H1 (cell line): ENCODE data around the gene PIGV. TPM values are rescaled to one million over a fixed set of nuclear protein-coding genes. Genes with fewer than 3 reads are reported as not detected.

Experiments
- CTCF ChIA-PET: fragments of 300-600 bp; sonication (Branson Sonifier 250); formaldehyde crosslinking; loops from one replicate; lab custom pipeline; 2021; ENCODE audit not compliant: partially characterized antibody; lab: Charles Lee
- POLR2A ChIA-PET: fragments of 300-600 bp; sonication (Branson Sonifier 250); formaldehyde crosslinking; loops from one replicate; lab custom pipeline; 2021; ENCODE audit warnings: inconsistent platforms; ENCODE audit not compliant: partially characterized antibody; lab: Charles Lee
- DNase-seq, 2 experiments: peaks; one replicate each; pipeline versions ENCODE4 v3.0.0 to v3.0.0-alpha.2; 2010 to 2022; ENCODE audit warnings: low spot score in 2 of 2, low read depth in 1 of 2, mixed read lengths in 1 of 2
- FAIRE-seq: peaks from 2 replicates; lab custom pipeline; 2011; peaks lifted over from hg19 to GRCh38; lab: Jason Lieb, UNC
- H2AFZ ChIP-seq: 2 replicates; pipeline ENCODE4 v1.8.1; 2012; ENCODE audit warnings: low read length, inconsistent platforms
- H2AK5ac ChIP-seq: 2 replicates; pipeline ENCODE4 v1.6.1; 2013; ENCODE audit warnings: low read depth, low read length
- H2BK120ac ChIP-seq: replicated peaks from 2 replicates; pipeline ENCODE3; 2013; ENCODE audit warnings: low read depth, low read length, inconsistent platforms
- H2BK12ac ChIP-seq: 2 replicates; pipeline ENCODE4 v1.6.1; 2013; ENCODE audit warnings: low read depth, low read length
- H2BK15ac ChIP-seq: 2 replicates; pipeline ENCODE4 v1.6.1; 2013; ENCODE audit warnings: low read length
- H2BK20ac ChIP-seq: 2 replicates; pipeline ENCODE4 v1.6.1; 2013; ENCODE audit warnings: low read length
- H2BK5ac ChIP-seq: 2 replicates; pipeline ENCODE4 v1.6.1; 2013; ENCODE audit warnings: low read depth, low read length
- H3K14ac ChIP-seq: 2 replicates; pipeline ENCODE4 v1.6.1; 2013; ENCODE audit warnings: inconsistent platforms; ENCODE audit not compliant: insufficient read length
- H3K18ac ChIP-seq: 2 replicates; pipeline ENCODE4 v1.6.1; 2013; ENCODE audit warnings: low read length; ENCODE audit errors: extremely low read depth
- H3K23ac ChIP-seq: 2 replicates; pipeline ENCODE4 v1.6.1; 2013; ENCODE audit warnings: inconsistent platforms; ENCODE audit not compliant: insufficient read length
- H3K23me2 ChIP-seq: 2 replicates; pipeline ENCODE4 v1.6.1; 2013; ENCODE audit warnings: low read depth, low read length
- H3K27ac ChIP-seq: 2 replicates; pipeline ENCODE4 v1.6.1; 2011; ENCODE audit warnings: low read depth, low read length, inconsistent platforms
- H3K27me3 ChIP-seq, 4 experiments: replicated peaks in 1 of 4; 1 replicate in 1 of 4; 2 replicates in 3 of 4; pipeline versions ENCODE4 v1.6.1 to v1.8.1; 2011 to 2013; ENCODE audit warnings: low read length in 3 of 4, mild to moderate bottlenecking in 3 of 4, inconsistent platforms in 2 of 4, mixed read lengths in 2 of 4, moderate library complexity in 1 of 4; ENCODE audit not compliant: control insufficient read depth in 3 of 4, insufficient read depth in 3 of 4; ENCODE audit errors: extremely low read depth in 1 of 4
- H3K36me3 ChIP-seq, 4 experiments: 2 replicates each; pipeline versions ENCODE4 v1.6.1 to v1.8.1; 2011 to 2013; ENCODE audit warnings: mild to moderate bottlenecking in 4 of 4, low read length in 3 of 4, moderate library complexity in 2 of 4, control low read depth in 1 of 4, inconsistent platforms in 1 of 4; ENCODE audit not compliant: insufficient read depth in 4 of 4, control insufficient read depth in 2 of 4
- H3K4ac ChIP-seq: replicated peaks from 2 replicates; pipeline ENCODE3; 2013; ENCODE audit warnings: low read length, low read depth, mixed read lengths, inconsistent platforms; ENCODE audit not compliant: insufficient read length
- H3K4me1 ChIP-seq, 4 experiments: replicated peaks in 1 of 4; 1 replicate in 1 of 4; 2 replicates in 3 of 4; pipeline versions ENCODE4 v1.6.1 to v1.8.1; 2011 to 2013; ENCODE audit warnings: low read length in 3 of 4, inconsistent platforms in 2 of 4, mixed read lengths in 1 of 4; ENCODE audit not compliant: insufficient read depth in 4 of 4, control insufficient read depth in 3 of 4
- H3K4me2 ChIP-seq, 2 experiments: 2 replicates each; pipeline versions ENCODE4 v1.6.1 to v1.8.1; 2011 to 2013; ENCODE audit warnings: low read depth in 2 of 2, low read length in 2 of 2, control low read depth in 1 of 2, inconsistent platforms in 1 of 2, mild to moderate bottlenecking in 1 of 2; ENCODE audit not compliant: insufficient read depth in 1 of 2
- H3K4me3 ChIP-seq, 4 experiments: fragments of 200-600, 300-600 bp in 1 of 4; sonication (generic), shearing (Covaris generic), sonication (Bioruptor Twin) in 1 of 4; 2 replicates each; pipeline versions ENCODE4 v1.5.1 to v1.8.1; 2011 to 2016; ENCODE audit warnings: low read length in 4 of 4, low read depth in 3 of 4, control low read depth in 2 of 4, inconsistent platforms in 2 of 4, mild to moderate bottlenecking in 2 of 4, mixed read lengths in 1 of 4, moderate library complexity in 1 of 4; ENCODE audit not compliant: insufficient read depth in 2 of 4; ENCODE audit errors: extremely low read depth in 1 of 4
- H3K56ac ChIP-seq: replicated peaks from 2 replicates; pipeline ENCODE3; 2013; ENCODE audit warnings: low read depth, mild to moderate bottlenecking, mixed read lengths, low read length, inconsistent platforms; ENCODE audit not compliant: insufficient read length
- H3K79me1 ChIP-seq: 2 replicates; pipeline ENCODE4 v1.6.1; 2013; ENCODE audit warnings: low read depth, low read length, control low read depth
- H3K79me2 ChIP-seq, 2 experiments: 2 replicates each; pipeline versions ENCODE4 v1.6.1 to v1.8.1; 2012 to 2013; ENCODE audit warnings: low read length in 2 of 2, mild to moderate bottlenecking in 2 of 2, inconsistent platforms in 1 of 2; ENCODE audit not compliant: insufficient read depth in 2 of 2, control insufficient read depth in 1 of 2
- H3K9ac ChIP-seq, 4 experiments: replicated peaks in 1 of 4; 1 replicate in 1 of 4; 2 replicates in 3 of 4; pipeline versions ENCODE4 v1.6.1 to v1.8.1; 2011 to 2013; ENCODE audit warnings: low read depth in 3 of 4, low read length in 3 of 4, control low read depth in 2 of 4, mild to moderate bottlenecking in 2 of 4, moderate library complexity in 2 of 4, inconsistent platforms in 1 of 4; ENCODE audit errors: extremely low read depth in 1 of 4
- H3K9me3 ChIP-seq, 2 experiments: 2 replicates each; pipeline versions ENCODE4 v1.6.1 to v1.8.1; 2012 to 2013; ENCODE audit warnings: mild to moderate bottlenecking in 2 of 2, moderate library complexity in 2 of 2, control low read depth in 1 of 2, inconsistent platforms in 1 of 2, low read depth in 1 of 2, low read length in 1 of 2, mixed read lengths in 1 of 2; ENCODE audit not compliant: insufficient read depth in 2 of 2
- H4K20me1 ChIP-seq, 2 experiments: replicated peaks in 1 of 2; 2 replicates each; pipeline versions ENCODE3 to v1.8.1; 2011 to 2013; ENCODE audit warnings: inconsistent platforms in 2 of 2, low read length in 2 of 2, mild to moderate bottlenecking in 1 of 2; ENCODE audit not compliant: insufficient read depth in 2 of 2, control insufficient read depth in 1 of 2
- H4K5ac ChIP-seq: 2 replicates; pipeline ENCODE4 v1.6.1; 2013; ENCODE audit warnings: low read length, low read depth, mixed read lengths, inconsistent platforms; ENCODE audit not compliant: insufficient read length
- H4K8ac ChIP-seq: 2 replicates; pipeline ENCODE4 v1.8.0; 2013; ENCODE audit warnings: mild to moderate bottlenecking, moderate library complexity, low read length, inconsistent platforms; ENCODE audit not compliant: insufficient read depth; ENCODE audit errors: extremely low read depth
- H4K91ac ChIP-seq: replicated peaks from 2 replicates; pipeline ENCODE3; 2013; ENCODE audit warnings: low read length, mixed read lengths, inconsistent platforms; ENCODE audit not compliant: insufficient read length
- BCL11A ChIP-seq, 2 experiments: IDR thresholded peaks; one replicate each; pipeline ENCODE4 v1.6.1; 2011; ENCODE audit warnings: low read depth in 2 of 2, low read length in 2 of 2, mild to moderate bottlenecking in 2 of 2
- CBX5 ChIP-seq: fragments of 300-800, 300-1000 bp; sonication (generic); IDR thresholded peaks from 2 replicates; pipeline ENCODE4 v1.7.1; 2016; ENCODE audit warnings: antibody characterized with exemption, low read length, low read depth
- EP300 ChIP-seq, 2 experiments: IDR thresholded peaks; 1 replicate in 1 of 2; 2 replicates in 1 of 2; pipeline ENCODE4 v1.6.1; 2011 to 2012; ENCODE audit warnings: low read depth in 2 of 2, low read length in 2 of 2, mild to moderate bottlenecking in 2 of 2, borderline replicate concordance in 1 of 2, inconsistent platforms in 1 of 2, moderate library complexity in 1 of 2
- GABPA ChIP-seq: IDR thresholded peaks from 2 replicates; pipeline ENCODE4 v1.6.1; 2011; ENCODE audit warnings: mild to moderate bottlenecking, low read length, moderate library complexity, borderline replicate concordance; ENCODE audit not compliant: insufficient read depth
- GTF2F1 ChIP-seq: IDR thresholded peaks from 2 replicates; pipeline ENCODE4 v1.6.1; 2012; ENCODE audit warnings: low read depth, low read length, improper control_type of control experiment, borderline replicate concordance
- KDM1A ChIP-seq: fragments of 200-600, 300-600 bp; sonication (generic); IDR thresholded peaks from 2 replicates; pipeline ENCODE4 v1.7.1; 2016; ENCODE audit warnings: mild to moderate bottlenecking, low read length, borderline replicate concordance
- KDM4A ChIP-seq: IDR thresholded peaks from one replicate; pipeline ENCODE4 v1.7.1; 2012; ENCODE audit warnings: low read depth, mild to moderate bottlenecking, moderate library complexity, low read length, inconsistent platforms; ENCODE audit not compliant: severe bottlenecking
- PHF8 ChIP-seq: fragments of 200-600 bp; sonication (generic); conservative IDR thresholded peaks from 2 replicates; pipeline ENCODE4 v1.7.1; 2012; ENCODE audit warnings: low read depth, mild to moderate bottlenecking, inconsistent platforms, low read length, moderate library complexity
- TCF12 ChIP-seq: IDR thresholded peaks from 2 replicates; pipeline ENCODE4 v1.6.1; 2011; ENCODE audit warnings: low read depth, mild to moderate bottlenecking, low read length
- WGBS, 2 experiments: shearing (Covaris generic) in 1 of 2; methylation state at CpG; one replicate each; pipeline versions ENCODE4 v1.1.6 to v1.1.7; 2013 to 2015; ENCODE audit warnings: low lambda C conversion rate in 2 of 2, mixed read lengths in 2 of 2, inconsistent platforms in 1 of 2, low coverage in 1 of 2, missing lambda C conversion rate in 1 of 2; ENCODE audit not compliant: insufficient replicate concordance in 2 of 2, insufficient coverage in 1 of 2, insufficient read length in 1 of 2; ENCODE audit errors: extremely low coverage in 1 of 2, missing lambda C conversion rate in 1 of 2; 5-methylcytosine and 5-hydroxymethylcytosine counted together
- polyA plus RNA-seq, 7 experiments: library from polyadenylated mRNA; depleted of rRNA in 3 of 7; stranded (reverse) in 5 of 7; unstranded in 2 of 7; fragments of >200 nt in 5 of 7; fragments of 200-250 nt in 2 of 7; gene quantifications; 1 replicate in 5 of 7; 2 replicates in 1 of 7; 4 replicates in 1 of 7; pipeline versions ENCODE4 v1.2.1 to v1.2.3, GENCODE V29; 2011 to 2013; ENCODE audit warnings: missing spikeins in 2 of 7, mixed read lengths in 2 of 7
- total RNA-seq: library from RNA; stranded (reverse); fragmentation: NEBNext Ultra II Directional; extraction: Animal tissue kit (Norgen Biotek cat#: 25700); gene quantifications from 2 replicates; pipeline ENCODE4 v1.2.1, GENCODE V29; 2021

PIGV gene
- total and polyA plus RNA-seq, 2 of the 8 experiments (the other 6 are each of a cell fraction or from before 2014, with no cell fraction given), result 8.5 to 20.9 TPM

- Histone ChIP-seq H3K27ac (peak overlapping the region; percentile 41; the same call in 1 of the 2 replicates), H2BK20ac (no peak overlapping the region), H2BK15ac (no peak overlapping the region), H3K14ac (no peak overlapping the region), H3K27me3 (no peaks in the 10 kb centered on the region), H2AK5ac (no peak overlapping the region), H3K9me3 (no peaks in the 10 kb centered on the region), H3K36me3 (peaks cover 0 to 14% (median 5%) of the 10 kb centered on the region in 4 experiments; a peak in 5 of 8 replicates), H3K79me1 (no peaks in the 10 kb centered on the region), H3K9ac (no peak overlapping the region; a peak in 2 of 7 replicates), H3K4ac (no peak overlapping the region), H3K4me1 (peaks cover 7 to 19% (median 13%) of the 10 kb centered on the region in 4 experiments; a peak in 6 of 7 replicates), H2AFZ (no peak overlapping the region), H4K91ac (peak overlapping the region; percentile 2), H3K18ac (no peak overlapping the region), H3K79me2 (no peaks in the 10 kb centered on the region), H4K5ac (no peak overlapping the region), H3K23me2 (peaks cover 14% of the 10 kb centered on the region), H3K23ac (no peak overlapping the region), H2BK5ac (peak overlapping the region; percentile 40; the same call in 1 of the 2 replicates), H3K56ac (no peak overlapping the region), H3K4me3 (no peak overlapping the region), H4K20me1 (peaks cover 0 to 3% of the 10 kb centered on the region in 2 experiments), H3K4me2 (peak overlapping the region in 1 of 2 experiments; percentile 79; a peak in 2 of 4 replicates), H4K8ac (no peak overlapping the region), H2BK120ac (no peak overlapping the region), H2BK12ac (peak overlapping the region; percentile 2; the same call in 1 of the 2 replicates)
- WGBS, 2 experiments, result 98% methylated on average over 5 of the region's 5 CpGs; no CpG with 5 or more reads in 1 of the 2 experiments
- CTCF ChIA-PET, result interaction anchor here (0.7 to 6.9 kb wide), 8 partner anchors 14 to 184 kb away, joined by 3 to 61 read pairs (median 4); no protein-coding TSS in a partner anchor
- POLR2A ChIA-PET, result interaction anchor here (1.0 to 11.6 kb wide), 5 partner anchors 14 to 114 kb away, joined by 3 to 118 read pairs (median 5); partner anchors contain the start of genes ARID1A and GPATCH3
- FAIRE-seq, result no peak
- DNase-seq, result no peak
- TF ChIP-seq KDM4A (no peak), KDM1A (no peak), PHF8 (no peak), GTF2F1 (no peak), TCF12 (no peak), CBX5 (no peak), GABPA (no peak), EP300 (IDR thresholded peaks at IDR 0.05; ENCODE audit: borderline replicate concordance in 1 of 2, low read depth in 2 of 2, low read length in 2 of 2) (no peak), BCL11A (IDR thresholded peaks at IDR 0.05; ENCODE audit: low read depth in 2 of 2, low read length in 2 of 2) (no peak)
Observed at GRCh38 chr1:26785611-26786436, 1.9 kb upstream of the PIGV start.
